ENCODE results near the gene GNG8.

DNA sequence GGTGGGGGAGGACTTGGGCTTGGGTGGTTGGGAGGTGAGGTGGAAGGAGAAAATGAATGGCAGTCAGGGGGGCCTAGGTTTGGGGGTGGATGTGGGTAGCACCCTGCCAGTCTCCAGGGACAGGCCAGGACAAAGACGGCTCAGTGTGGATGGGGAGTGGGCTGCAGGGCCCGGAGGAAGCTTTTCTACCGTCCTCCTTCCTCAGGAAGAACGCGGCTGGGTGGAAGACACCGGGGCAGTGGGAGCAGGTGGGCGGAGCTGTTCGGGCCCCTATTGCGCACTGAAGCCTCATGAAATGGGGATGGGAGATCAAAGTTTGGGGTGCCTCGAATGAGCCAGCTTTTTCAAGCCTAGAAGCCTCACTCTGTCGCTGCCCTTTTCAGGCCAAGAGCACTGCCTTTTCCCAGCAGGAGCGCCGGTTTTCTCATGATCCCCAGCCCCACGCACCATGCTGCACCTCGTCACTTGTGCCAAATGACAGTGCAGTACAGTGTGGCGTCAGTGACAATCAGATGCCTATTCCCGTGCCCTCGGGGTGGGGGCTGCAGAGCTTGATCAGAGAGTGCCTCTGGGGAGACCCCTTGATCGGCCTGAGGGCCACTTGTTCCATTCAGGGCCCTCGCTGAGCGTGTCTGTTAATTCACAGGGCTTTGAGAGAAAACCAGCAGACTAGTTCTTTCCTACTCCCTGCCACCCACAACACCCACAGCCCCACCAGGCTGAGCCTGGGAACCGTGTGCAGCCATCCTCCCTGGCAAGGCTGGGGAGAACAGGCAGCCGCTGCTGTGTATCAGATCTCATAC is 33.4 kb downstream of the GNG8 start:
- TF ChIP-seq, protein P1, sequence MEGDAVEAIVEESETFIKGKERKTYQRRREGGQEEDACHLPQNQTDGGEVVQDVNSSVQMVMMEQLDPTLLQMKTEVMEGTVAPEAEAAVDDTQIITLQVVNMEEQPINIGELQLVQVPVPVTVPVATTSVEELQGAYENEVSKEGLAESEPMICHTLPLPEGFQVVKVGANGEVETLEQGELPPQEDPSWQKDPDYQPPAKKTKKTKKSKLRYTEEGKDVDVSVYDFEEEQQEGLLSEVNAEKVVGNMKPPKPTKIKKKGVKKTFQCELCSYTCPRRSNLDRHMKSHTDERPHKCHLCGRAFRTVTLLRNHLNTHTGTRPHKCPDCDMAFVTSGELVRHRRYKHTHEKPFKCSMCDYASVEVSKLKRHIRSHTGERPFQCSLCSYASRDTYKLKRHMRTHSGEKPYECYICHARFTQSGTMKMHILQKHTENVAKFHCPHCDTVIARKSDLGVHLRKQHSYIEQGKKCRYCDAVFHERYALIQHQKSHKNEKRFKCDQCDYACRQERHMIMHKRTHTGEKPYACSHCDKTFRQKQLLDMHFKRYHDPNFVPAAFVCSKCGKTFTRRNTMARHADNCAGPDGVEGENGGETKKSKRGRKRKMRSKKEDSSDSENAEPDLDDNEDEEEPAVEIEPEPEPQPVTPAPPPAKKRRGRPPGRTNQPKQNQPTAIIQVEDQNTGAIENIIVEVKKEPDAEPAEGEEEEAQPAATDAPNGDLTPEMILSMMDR (IDR thresholded peaks at IDR 0.05) = no peak
- TF ChIP-seq POLR2A (IDR thresholded peaks at IDR 0.05) = no peak

All from Peyer's patch (tissue), 4 donors.